ENCODE data around the gene MGAT5. TPM values are rescaled to one million over a fixed set of nuclear protein-coding genes. Genes with fewer than 3 reads are reported as not detected.

MGAT5 gene
- total RNA-seq, 2 experiments from 2014 or later = 60.8 to 68.0 TPM

DNA sequence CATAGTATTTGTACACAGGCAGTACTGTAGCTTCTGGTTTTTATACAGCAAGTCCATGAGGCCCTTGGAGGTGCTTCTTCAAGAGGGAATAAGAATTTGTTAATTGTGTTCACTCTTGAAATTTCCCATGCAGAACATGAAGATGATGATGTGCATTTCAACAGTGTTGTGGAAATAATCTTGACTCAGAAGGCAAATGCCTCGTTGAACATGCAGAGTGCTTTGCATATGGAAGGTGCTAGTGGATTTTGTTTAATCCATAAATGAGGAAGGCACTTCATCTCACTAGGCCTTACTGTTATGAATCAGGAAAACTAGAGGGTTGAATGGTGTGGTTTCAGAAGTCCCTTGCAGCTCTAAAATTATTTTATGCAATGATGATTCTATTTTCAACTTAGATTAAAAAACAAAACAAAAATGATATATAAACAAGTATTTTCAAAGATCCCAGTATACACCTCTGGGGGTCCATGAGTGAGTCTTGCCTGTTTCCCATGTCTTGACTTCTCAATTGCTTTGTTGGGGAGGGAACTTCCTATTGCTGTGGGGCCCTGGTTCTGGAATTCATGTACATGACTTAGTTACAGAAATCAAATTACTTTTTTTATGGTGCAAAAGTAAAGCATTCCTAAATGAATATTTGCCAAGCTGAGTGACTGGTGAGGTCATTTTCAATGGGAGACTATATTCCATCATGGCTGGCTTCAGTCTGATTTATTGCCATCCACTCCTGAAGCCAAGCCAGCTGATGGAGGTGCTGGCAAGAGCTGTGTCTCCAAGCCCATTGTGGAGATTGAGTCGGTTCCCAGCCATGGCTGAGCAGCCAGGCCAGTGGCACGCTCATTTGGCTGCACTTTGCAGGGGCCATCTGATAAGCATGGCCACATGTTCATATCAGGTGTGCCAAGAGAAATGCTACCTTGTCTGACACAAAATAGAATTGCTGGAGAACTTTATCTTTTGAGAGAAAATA, 56.5 kb downstream of the MGAT5 start:
- intact Hi-C loops (cut with micrococcal nuclease; ENCODE audit: unreplicated experiment) = no loop called here

DNA sequence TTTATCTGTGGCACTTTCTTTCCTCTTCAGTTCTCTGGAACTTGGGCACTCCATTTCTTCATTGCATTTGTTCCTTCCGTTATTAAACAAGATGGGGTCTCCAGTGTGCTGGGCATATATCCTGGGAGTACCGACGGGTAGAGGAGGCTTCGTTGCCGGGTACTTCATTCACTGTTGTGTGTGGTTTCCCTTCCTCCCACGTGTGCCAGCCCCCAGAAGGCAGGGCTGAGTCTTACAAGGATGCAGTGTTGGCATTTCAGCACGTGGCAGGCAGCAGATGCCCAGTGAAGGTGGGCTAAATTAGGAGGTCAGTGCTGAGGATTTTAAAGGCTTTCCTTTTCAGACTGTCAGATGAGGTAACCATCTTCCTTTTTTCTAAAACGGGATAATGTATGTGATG, 58.6 kb downstream of the MGAT5 start:
- H3K4me2 ChIP-seq (ENCODE audit: low read length) = no peak overlapping the region
- TF ChIP-seq EZH2phosphoT487 (IDR thresholded peaks at IDR 0.05; ENCODE audit: borderline replicate concordance, low read depth, low read length) = no peak
- TF ChIP-seq, protein P1, sequence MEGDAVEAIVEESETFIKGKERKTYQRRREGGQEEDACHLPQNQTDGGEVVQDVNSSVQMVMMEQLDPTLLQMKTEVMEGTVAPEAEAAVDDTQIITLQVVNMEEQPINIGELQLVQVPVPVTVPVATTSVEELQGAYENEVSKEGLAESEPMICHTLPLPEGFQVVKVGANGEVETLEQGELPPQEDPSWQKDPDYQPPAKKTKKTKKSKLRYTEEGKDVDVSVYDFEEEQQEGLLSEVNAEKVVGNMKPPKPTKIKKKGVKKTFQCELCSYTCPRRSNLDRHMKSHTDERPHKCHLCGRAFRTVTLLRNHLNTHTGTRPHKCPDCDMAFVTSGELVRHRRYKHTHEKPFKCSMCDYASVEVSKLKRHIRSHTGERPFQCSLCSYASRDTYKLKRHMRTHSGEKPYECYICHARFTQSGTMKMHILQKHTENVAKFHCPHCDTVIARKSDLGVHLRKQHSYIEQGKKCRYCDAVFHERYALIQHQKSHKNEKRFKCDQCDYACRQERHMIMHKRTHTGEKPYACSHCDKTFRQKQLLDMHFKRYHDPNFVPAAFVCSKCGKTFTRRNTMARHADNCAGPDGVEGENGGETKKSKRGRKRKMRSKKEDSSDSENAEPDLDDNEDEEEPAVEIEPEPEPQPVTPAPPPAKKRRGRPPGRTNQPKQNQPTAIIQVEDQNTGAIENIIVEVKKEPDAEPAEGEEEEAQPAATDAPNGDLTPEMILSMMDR (conservative IDR thresholded peaks at IDR 0.05; ENCODE audit: low read length) = no peak
- H3K36me3 ChIP-seq (ENCODE audit: insufficient read depth, low read length) = peaks cover 14% of the 10 kb centered on the region
- no peaks in the 10 kb centered on the region for H3K9me2 ChIP-seq (ENCODE audit: insufficient read depth, low read length)
- no peak overlapping the region for H3K27ac ChIP-seq (ENCODE audit: low read depth, low read length, poor library complexity, severe bottlenecking)
- no peak for DNase-seq (ENCODE audit: low spot score)
- no peak overlapping the region for H3K4me3 ChIP-seq (ENCODE audit: low read depth, low read length, poor library complexity, severe bottlenecking)
- BruUV-seq (replicated peaks) = no TSS peak
- no peaks in the 10 kb centered on the region for H4K20me1 ChIP-seq (ENCODE audit: insufficient read depth, low read length)
- intact Hi-C loops (cut with micrococcal nuclease; ENCODE audit: unreplicated experiment) = no loop called here
- peaks cover 7% of the 10 kb centered on the region; the same call in 1 of the 2 replicates for H3K9me3 ChIP-seq (ENCODE audit: low read length)
- no peak overlapping the region for H2AFZ ChIP-seq (ENCODE audit: low read length)
- ChIA-PET CTCF (ENCODE audit: unreplicated experiment) (no interaction called here), POLR2A (no interaction called here)
- H3K79me2 ChIP-seq (ENCODE audit: insufficient read depth, low read depth, low read length) = 0 out of 2 replicates have a peak, but pooled peaks cover 5% of the 10 kb centered on the region
- H3K4me1 ChIP-seq (ENCODE audit: insufficient read depth, low read length, poor library complexity, severe bottlenecking) = no peaks in the 10 kb centered on the region

More for the DNA sequence above, 56.5 kb downstream of the MGAT5 start:
- Histone ChIP-seq H3K9me3 (ENCODE audit: low read length) (peaks cover 7% of the 10 kb centered on the region; the same call in 1 of the 2 replicates), H3K4me1 (ENCODE audit: insufficient read depth, low read length, poor library complexity, severe bottlenecking) (no peaks in the 10 kb centered on the region), H3K36me3 (ENCODE audit: insufficient read depth, low read length) (peaks cover 12% of the 10 kb centered on the region), H3K4me2 (ENCODE audit: low read length) (no peak overlapping the region), H3K79me2 (ENCODE audit: insufficient read depth, low read depth, low read length) (0 out of 2 replicates have a peak, but pooled peaks cover 5% of the 10 kb centered on the region), H3K9me2 (ENCODE audit: insufficient read depth, low read length) (no peaks in the 10 kb centered on the region), H3K4me3 (ENCODE audit: low read depth, low read length, poor library complexity, severe bottlenecking) (no peak overlapping the region), H4K20me1 (ENCODE audit: insufficient read depth, low read length) (no peaks in the 10 kb centered on the region), H2AFZ (ENCODE audit: low read length) (no peak overlapping the region), H3K27ac (ENCODE audit: low read depth, low read length, poor library complexity, severe bottlenecking) (no peak overlapping the region)
- ChIA-PET POLR2A (interaction anchor here (0.9 kb wide), 1 partner anchor 47 kb away, joined by 4 read pairs; no protein-coding TSS in a partner anchor), CTCF (ENCODE audit: unreplicated experiment) (no interaction called here)
- TF ChIP-seq, protein P1 (conservative IDR thresholded peaks at IDR 0.05; ENCODE audit: low read length) = no peak
- no peak for TF ChIP-seq EZH2phosphoT487 (IDR thresholded peaks at IDR 0.05; ENCODE audit: borderline replicate concordance, low read depth, low read length)
- DNase-seq (ENCODE audit: low spot score) = no peak
- BruUV-seq (replicated peaks) = no TSS peak
